K562 (cell line): ENCODE results near the gene TMEM132D. TPM values are rescaled to one million over a fixed set of nuclear protein-coding genes. Genes with fewer than 3 reads are reported as not detected.

Source experiments
- ATAC-seq: fragments of 200-7000 bp; cut with Tn5 transposase; 3 replicates; pipeline ENCODE4 v1.9.1; 2020; ENCODE audit warnings: moderate library complexity
- BruUV-seq: library from RNA; stranded (reverse); fragments of 400-500 nt; replicated peaks from 2 replicates; lab custom pipeline; 2021; lab: Mats Ljungman, UMichigan
- CTCF ChIA-PET: fragments of 300-600 bp; formaldehyde crosslinking; extraction: SDS; loops from one replicate; lab custom pipeline; 2021; ENCODE audit warnings: low intra/inter-chr PET ratio; lab: Yijun Ruan, JAX
- POLR2A ChIA-PET: fragments of 300-600, 350-650 bp; sonication (Branson Sonifier 250); formaldehyde crosslinking; extraction: SDS; loops from one replicate; lab custom pipeline; 2021; ENCODE audit warnings: antibody characterized with exemption, inconsistent platforms; lab: Yijun Ruan, JAX
- DNase-seq, 4 experiments: peaks; one replicate each; pipeline versions ENCODE4 v3.0.0 to v3.0.0-alpha.2; 2011 to 2018; ENCODE audit warnings: low spot score in 3 of 4, mixed read lengths in 3 of 4; ENCODE audit errors: extremely low read depth in 1 of 4
- FAIRE-seq: peaks from 2 replicates; lab custom pipeline; 2011; peaks lifted over from hg19 to GRCh38; lab: Jason Lieb, UNC
- H2AFZ ChIP-seq: 2 replicates; pipeline ENCODE4 v1.6.0; 2011; ENCODE audit warnings: low read depth, low read length, control low read depth, inconsistent platforms
- H3K27ac ChIP-seq: fragments of 200-600 bp; 3 replicates; pipeline ENCODE4 v1.8.0; 2011; ENCODE audit warnings: low read depth, mild to moderate bottlenecking, control low read depth, inconsistent platforms, low read length, moderate library complexity, mixed read lengths; ENCODE audit errors: extremely low read depth
- H3K27me3 ChIP-seq, 2 experiments: fragments of 300-600 bp in 1 of 2; 2 replicates in 1 of 2; 3 replicates in 1 of 2; pipeline versions ENCODE4 v1.6.0 to v1.8.0; 2011; ENCODE audit warnings: inconsistent platforms in 2 of 2, low read length in 2 of 2, mild to moderate bottlenecking in 1 of 2, mixed read lengths in 1 of 2, moderate library complexity in 1 of 2; ENCODE audit not compliant: control insufficient read depth in 2 of 2, insufficient read depth in 2 of 2
- H3K36me3 ChIP-seq: fragments of 300-600 bp; 3 replicates; pipeline ENCODE4 v1.8.0; 2011; ENCODE audit warnings: mild to moderate bottlenecking, low read length, inconsistent platforms; ENCODE audit not compliant: control insufficient read depth, insufficient read depth
- H3K4me1 ChIP-seq, 2 experiments: fragments of 200-600 bp in 1 of 2; replicated peaks in 1 of 2; 2 replicates in 1 of 2; 3 replicates in 1 of 2; pipeline versions ENCODE4 v1.5.1 to v1.8.0; 2011; ENCODE audit warnings: inconsistent platforms in 2 of 2, low read length in 2 of 2, mild to moderate bottlenecking in 1 of 2, mixed read lengths in 1 of 2, moderate library complexity in 1 of 2; ENCODE audit not compliant: control insufficient read depth in 2 of 2, insufficient read depth in 2 of 2
- H3K4me2 ChIP-seq: 2 replicates; pipeline ENCODE4 v1.6.1; 2011; ENCODE audit warnings: low read length, control low read depth, inconsistent platforms, mixed read lengths; ENCODE audit not compliant: insufficient read depth
- H3K4me3 ChIP-seq: fragments of 200-600 bp; sonication (generic), shearing (Covaris generic); 2 replicates; pipeline ENCODE4 v1.5.1; 2016; ENCODE audit warnings: control low read depth, inconsistent platforms
- H3K79me2 ChIP-seq: fragments of 200-600 bp; 3 replicates; pipeline ENCODE4 v1.8.0; 2011; ENCODE audit warnings: low read length, inconsistent platforms; ENCODE audit not compliant: control insufficient read depth, insufficient read depth
- H3K9ac ChIP-seq, 2 experiments: 2 replicates each; pipeline versions ENCODE4 v1.6.0 to v1.6.1; 2011; ENCODE audit warnings: low read depth in 2 of 2, low read length in 2 of 2, control low read depth in 1 of 2, inconsistent platforms in 1 of 2, mild to moderate bottlenecking in 1 of 2, mixed read lengths in 1 of 2; ENCODE audit not compliant: insufficient read depth in 1 of 2
- H3K9me1 ChIP-seq: one replicate; pipeline ENCODE4 v1.6.0; 2011; ENCODE audit warnings: inconsistent platforms, mild to moderate bottlenecking, low read length, moderate library complexity; ENCODE audit not compliant: control insufficient read depth, insufficient read depth
- H3K9me3 ChIP-seq: replicated peaks from 2 replicates; pipeline ENCODE4 v1.5.1; 2011; ENCODE audit warnings: low read depth, low read length, inconsistent platforms; ENCODE audit not compliant: control insufficient read depth, insufficient read depth
- H4K20me1 ChIP-seq: replicated peaks from 2 replicates; pipeline ENCODE4 v1.6.1; 2011; ENCODE audit warnings: low read length, inconsistent platforms, mixed read lengths; ENCODE audit not compliant: control insufficient read depth, insufficient read depth
- SNIP1 ChIP-seq: fragments of 450-650 bp; IDR thresholded peaks from 2 replicates; pipeline ENCODE4 v1.7.1; 2017; ENCODE audit warnings: low read depth, mild to moderate bottlenecking
- WGBS: fragments of 100-300 bp; shearing (Covaris generic); methylation state at CpG from one replicate; pipeline ENCODE4 v1.1.6; 2016; ENCODE audit warnings: low coverage, mixed read lengths; ENCODE audit not compliant: insufficient coverage; ENCODE audit errors: missing lambda C conversion rate; 5-methylcytosine and 5-hydroxymethylcytosine counted together
- in situ Hi-C: fragments of 300-500 bp; cut with MboI; formaldehyde crosslinking; loops from 4 replicates; pipeline ENCODE4 v1.15.0; 2018; ENCODE audit warnings: inconsistent platforms, mixed read lengths
- intact Hi-C: fragments of 100-400 bp; cut with micrococcal nuclease; formaldehyde crosslinking; loops from 2 replicates; pipeline ENCODE4 v1.14.2; 2022
- polyA plus RNA-seq, 8 experiments: library from polyadenylated mRNA; depleted of rRNA in 4 of 8; stranded (reverse) in 5 of 8; unstranded in 3 of 8; fragments of >200 nt; fragmentation: Nextera tagmentation in 2 of 8; fragmentation: Illumina TruSeq in 1 of 8; extraction: Ambion mirVana in 2 of 8; extraction: Trizol in 1 of 8; gene quantifications; 2 replicates each; pipeline versions ENCODE4 v1.2.1 to v1.2.3, GENCODE V29; 2011 to 2014; ENCODE audit warnings: inconsistent platforms in 1 of 8, missing spikeins in 1 of 8
- total RNA-seq, 7 experiments: library from RNA; depleted of rRNA in 6 of 7; stranded (reverse); fragments of >200 nt in 6 of 7; fragmentation: Illumina TruSeq in 2 of 7; extraction: Trizol in 2 of 7; gene quantifications; 2 replicates each; pipeline versions ENCODE4 v1.2.1 to v1.2.3, GENCODE V29; 2011 to 2021; ENCODE audit warnings: low replicate concordance in 1 of 7
- TF ChIP-seq, protein P1 (sequence below): fragments of 200-800 bp; sonication (Bioruptor generic); IDR thresholded peaks from 2 replicates; pipeline ENCODE4 v1.6.1; 2016; ENCODE audit warnings: missing genetic modification characterization, missing compliant biosample characterization

Gene TMEM132D
- total and polyA plus RNA-seq, 9 of the 15 experiments (the other 6 are each of a cell fraction or from before 2014, with no cell fraction given), result not detected

DNA sequence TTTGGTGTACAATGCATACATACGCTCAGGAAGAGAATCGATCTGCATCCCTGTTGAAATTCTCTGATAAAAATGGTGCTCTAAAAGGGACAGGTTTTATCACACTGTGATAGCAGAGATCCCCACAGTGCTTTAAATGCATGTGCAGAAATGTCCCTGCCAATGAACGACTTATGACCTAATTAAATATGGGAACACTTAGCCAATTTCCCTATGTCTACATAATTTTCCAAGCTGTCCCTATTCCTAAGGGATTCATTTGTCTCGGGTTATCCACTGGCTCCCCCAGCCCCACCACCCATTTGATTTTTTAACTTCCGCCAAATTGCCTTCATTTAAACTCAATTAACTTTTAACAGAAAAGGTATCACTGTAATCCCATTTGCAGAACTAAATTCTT is 284.6 kb downstream of the TMEM132D start:
- FAIRE-seq (no peak), DNase-seq (no peak), ATAC-seq (no peak)
- Histone ChIP-seq H2AFZ (no peak overlapping the region), H3K9me1 (no peaks in the 10 kb centered on the region), H3K4me1 (no peaks in the 10 kb centered on the region), H3K27ac (no peak overlapping the region), H3K36me3 (no peaks in the 10 kb centered on the region), H3K79me2 (no peaks in the 10 kb centered on the region), H3K4me2 (no peak overlapping the region), H3K9me3 (no peaks in the 10 kb centered on the region), H3K4me3 (no peak overlapping the region), H4K20me1 (no peaks in the 10 kb centered on the region), H3K9ac (no peak overlapping the region), H3K27me3 (no peaks in the 10 kb centered on the region; a peak in 1 of 5 replicates)
- TF ChIP-seq, protein P1, sequence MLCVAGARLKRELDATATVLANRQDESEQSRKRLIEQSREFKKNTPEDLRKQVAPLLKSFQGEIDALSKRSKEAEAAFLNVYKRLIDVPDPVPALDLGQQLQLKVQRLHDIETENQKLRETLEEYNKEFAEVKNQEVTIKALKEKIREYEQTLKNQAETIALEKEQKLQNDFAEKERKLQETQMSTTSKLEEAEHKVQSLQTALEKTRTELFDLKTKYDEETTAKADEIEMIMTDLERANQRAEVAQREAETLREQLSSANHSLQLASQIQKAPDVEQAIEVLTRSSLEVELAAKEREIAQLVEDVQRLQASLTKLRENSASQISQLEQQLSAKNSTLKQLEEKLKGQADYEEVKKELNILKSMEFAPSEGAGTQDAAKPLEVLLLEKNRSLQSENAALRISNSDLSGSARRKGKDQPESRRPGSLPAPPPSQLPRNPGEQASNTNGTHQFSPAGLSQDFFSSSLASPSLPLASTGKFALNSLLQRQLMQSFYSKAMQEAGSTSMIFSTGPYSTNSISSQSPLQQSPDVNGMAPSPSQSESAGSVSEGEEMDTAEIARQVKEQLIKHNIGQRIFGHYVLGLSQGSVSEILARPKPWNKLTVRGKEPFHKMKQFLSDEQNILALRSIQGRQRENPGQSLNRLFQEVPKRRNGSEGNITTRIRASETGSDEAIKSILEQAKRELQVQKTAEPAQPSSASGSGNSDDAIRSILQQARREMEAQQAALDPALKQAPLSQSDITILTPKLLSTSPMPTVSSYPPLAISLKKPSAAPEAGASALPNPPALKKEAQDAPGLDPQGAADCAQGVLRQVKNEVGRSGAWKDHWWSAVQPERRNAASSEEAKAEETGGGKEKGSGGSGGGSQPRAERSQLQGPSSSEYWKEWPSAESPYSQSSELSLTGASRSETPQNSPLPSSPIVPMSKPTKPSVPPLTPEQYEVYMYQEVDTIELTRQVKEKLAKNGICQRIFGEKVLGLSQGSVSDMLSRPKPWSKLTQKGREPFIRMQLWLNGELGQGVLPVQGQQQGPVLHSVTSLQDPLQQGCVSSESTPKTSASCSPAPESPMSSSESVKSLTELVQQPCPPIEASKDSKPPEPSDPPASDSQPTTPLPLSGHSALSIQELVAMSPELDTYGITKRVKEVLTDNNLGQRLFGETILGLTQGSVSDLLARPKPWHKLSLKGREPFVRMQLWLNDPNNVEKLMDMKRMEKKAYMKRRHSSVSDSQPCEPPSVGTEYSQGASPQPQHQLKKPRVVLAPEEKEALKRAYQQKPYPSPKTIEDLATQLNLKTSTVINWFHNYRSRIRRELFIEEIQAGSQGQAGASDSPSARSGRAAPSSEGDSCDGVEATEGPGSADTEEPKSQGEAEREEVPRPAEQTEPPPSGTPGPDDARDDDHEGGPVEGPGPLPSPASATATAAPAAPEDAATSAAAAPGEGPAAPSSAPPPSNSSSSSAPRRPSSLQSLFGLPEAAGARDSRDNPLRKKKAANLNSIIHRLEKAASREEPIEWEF (CRISPR knock-in tag), result no peak
- no peak for TF ChIP-seq SNIP1
- 0% methylated on average over 5 of the region's 5 CpGs for WGBS
- BruUV-seq, result no TSS peak
- in situ Hi-C loops (no loop called here), intact Hi-C loops (no loop called here)
- POLR2A ChIA-PET, result no interaction called here
- CTCF ChIA-PET, result no interaction called here
